Stimulated activated naive CD8-positive, alpha-beta T cell treated with anti-CD3 and anti-CD28 coated beads, Interleukin-15, amount 100 ng/mL, for 72 hours (primary cell): Measurements from ENCODE around the gene UBE2Q1.

Source experiments
- ATAC-seq: fragments of 150-1000 bp; cut with Tn5 transposase; 2 replicates; pipeline ENCODE4 v1.10.0; 2021; ENCODE audit warnings: mild to moderate bottlenecking, moderate library complexity
- DNase-seq, 2 donors: peaks; one replicate each; pipeline ENCODE4 v3.0.0; 2021 to 2022
- H3K27ac Mint-ChIP-seq, 2 donors: one replicate each; pipeline ENCODE4 v1.8.0; 2022; ENCODE audit warnings: mild to moderate bottlenecking in 2 of 2, mixed read lengths in 2 of 2, moderate library complexity in 2 of 2
- H3K27me3 Mint-ChIP-seq: one replicate; pipeline ENCODE4 v1.8.0; 2022; ENCODE audit warnings: mixed read lengths
- H3K4me1 Mint-ChIP-seq: one replicate; pipeline ENCODE4 v1.8.0; 2022; ENCODE audit warnings: mild to moderate bottlenecking, mixed read lengths
- H3K4me3 Mint-ChIP-seq, 2 donors: one replicate each; pipeline ENCODE4 v1.8.0; 2022; ENCODE audit warnings: mild to moderate bottlenecking in 2 of 2, mixed read lengths in 2 of 2, moderate library complexity in 1 of 2
- H3K9me3 Mint-ChIP-seq, 2 donors: one replicate each; pipeline ENCODE4 v1.8.0; 2022; ENCODE audit warnings: mixed read lengths in 2 of 2

UBE2Q1 gene

DNA sequence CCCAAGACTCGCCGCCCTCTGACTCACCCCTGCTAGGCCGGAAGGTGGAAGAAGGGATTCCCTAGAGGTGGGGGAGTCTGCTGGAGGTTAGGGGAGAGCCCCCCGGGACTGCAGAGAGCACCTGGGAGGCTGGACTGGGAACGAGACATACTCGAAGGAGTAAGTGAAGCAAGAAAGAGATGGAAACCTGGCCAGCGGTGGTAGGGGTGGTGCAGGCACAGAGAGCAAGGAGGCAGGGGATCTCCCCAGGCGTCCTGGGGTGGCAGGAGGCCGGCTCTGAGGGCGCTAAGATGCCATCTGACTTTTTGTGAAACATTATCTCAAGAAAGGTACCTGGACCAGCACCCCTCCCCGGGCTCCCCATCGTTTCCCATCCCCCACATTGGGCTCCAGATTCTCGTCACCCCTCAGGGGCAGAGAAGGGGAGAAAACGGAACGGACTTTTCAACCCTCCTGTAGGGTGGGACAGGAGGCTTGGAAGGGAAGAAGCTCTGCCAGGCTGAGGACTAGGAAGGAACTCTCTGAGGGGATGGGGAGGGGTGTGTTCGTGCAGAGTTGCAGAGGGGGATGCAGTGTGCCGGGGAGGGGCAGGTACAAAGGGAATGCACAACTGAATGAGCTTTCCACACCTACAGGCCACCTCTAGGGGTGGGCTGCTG lies 9.8 kb upstream of the UBE2Q1 start:
- peaks cover 13% of the 10 kb centered on the region for H3K4me1 Mint-ChIP-seq
- H3K27me3 Mint-ChIP-seq = peaks cover 33% of the 10 kb centered on the region
- H3K27ac Mint-ChIP-seq = no peak overlapping the region
- no peak for DNase-seq
- no peaks in the 10 kb centered on the region for H3K9me3 Mint-ChIP-seq
- peak; percentile 26 for ATAC-seq
- peak overlapping the region in 1 of 2 donors; percentile 65 for H3K4me3 Mint-ChIP-seq

DNA sequence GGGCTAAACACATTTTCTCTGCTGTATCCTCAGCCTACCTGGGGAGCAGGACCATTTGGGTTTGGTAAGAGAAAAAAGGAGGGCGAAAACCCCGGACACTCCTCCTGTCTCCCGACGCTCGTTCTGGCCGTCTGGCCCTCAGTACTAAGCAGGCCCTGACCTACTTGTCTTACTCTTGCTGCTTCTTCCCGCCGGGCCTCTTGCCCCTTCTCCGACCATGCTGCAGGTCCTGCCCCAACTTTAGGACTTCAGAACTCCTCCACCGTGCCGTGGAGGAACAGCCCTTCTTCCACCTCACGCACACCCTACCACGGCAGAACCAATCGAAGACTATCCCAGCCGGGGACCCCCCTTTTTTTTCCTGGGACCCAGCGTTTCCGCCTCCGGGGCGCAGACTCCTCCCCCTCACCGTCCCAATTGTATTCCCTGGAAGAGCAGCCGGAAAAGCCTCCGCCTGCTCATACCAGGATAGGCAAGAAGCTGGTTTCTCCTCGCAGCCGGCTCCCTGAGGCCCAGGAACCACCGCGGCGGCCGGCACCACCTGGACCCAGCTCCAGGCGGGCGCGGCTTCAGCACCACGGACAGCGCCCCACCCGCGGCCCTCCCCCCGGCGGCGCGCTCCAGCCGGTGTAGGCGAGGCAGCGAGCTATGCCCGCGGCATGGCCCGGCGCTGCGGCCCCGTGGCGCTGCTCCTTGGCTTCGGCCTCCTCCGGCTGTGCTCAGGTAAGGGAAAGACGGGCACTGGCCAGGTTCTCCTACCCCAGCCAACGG lies 9.1 kb upstream of the UBE2Q1 start, which contains the start of gene CHRNB2:
Gene CHRNB2 (plus strand): TSS at position 393 of the 771 bp plus-strand sequence. CDS start 267 bp downstream, at position 660.
- Mint-ChIP-seq H3K9me3 (no peaks in the 10 kb centered on the region), H3K27ac (no peak within 1 kb of the TSS), H3K4me1 (peaks cover 13% of the 10 kb centered on the region), H3K27me3 (peaks cover 33% of the 10 kb centered on the region), H3K4me3 (peak within 1 kb of the TSS; percentile 59 to 65)
- ATAC-seq (peak; percentile 91), DNase-seq (peak; percentile 69 to 80)

DNA sequence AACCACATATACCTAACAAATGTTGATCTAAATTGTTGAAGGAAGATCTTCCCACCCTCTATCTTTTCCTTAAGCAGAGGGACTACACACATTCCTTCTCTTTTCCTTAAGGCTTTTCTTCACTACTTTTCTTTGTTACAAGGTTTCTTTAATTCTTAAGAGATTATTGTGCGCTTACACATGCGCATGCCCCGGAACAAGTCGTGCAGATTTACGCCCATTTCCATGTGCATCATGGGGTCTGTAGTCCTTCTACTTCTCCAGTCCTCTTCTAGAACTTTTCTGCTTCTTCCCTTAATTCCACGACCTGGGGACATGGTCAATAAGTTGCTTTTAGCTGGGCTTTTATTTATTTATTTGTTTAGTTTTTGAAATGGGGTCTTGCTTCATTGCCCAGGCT lies 7.4 kb upstream of the UBE2Q1 start:
- Mint-ChIP-seq H3K4me3 (no peak overlapping the region), H3K9me3 (no peaks in the 10 kb centered on the region), H3K27ac (no peak overlapping the region), H3K4me1 (peaks cover 13% of the 10 kb centered on the region), H3K27me3 (peaks cover 33% of the 10 kb centered on the region)
- no peak for DNase-seq
- no peak for ATAC-seq

DNA sequence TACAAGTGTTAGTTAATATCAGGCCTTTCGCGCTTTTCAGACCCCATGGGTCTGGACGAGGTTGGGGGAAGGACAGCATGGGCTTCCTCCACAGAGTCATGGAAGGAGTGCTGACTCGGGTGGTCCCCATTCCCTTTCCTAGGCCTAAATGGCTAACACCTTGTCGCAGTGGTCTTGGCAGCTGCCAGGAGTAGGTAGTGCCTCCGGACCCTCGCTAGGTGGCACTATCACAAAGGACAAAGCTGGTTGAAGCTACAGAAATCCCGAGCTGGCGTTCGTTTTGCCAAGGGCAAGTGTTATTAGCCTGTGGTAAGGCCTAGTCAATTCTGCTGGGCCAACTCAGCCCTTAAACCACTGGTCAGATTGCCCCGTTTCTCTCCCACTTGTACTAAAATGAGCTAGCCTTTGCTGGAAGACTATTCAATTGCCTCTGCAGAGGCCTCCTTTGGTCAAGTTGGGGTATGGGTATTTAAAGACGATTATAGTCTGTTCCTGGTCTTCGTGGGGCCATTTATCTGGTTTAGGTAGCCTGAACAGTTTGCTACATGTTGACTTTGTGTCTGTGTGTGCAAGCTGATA lies 1.1 kb upstream of the UBE2Q1 start:
- H3K27ac Mint-ChIP-seq = peak overlapping the region in 1 of 2 donors; percentile 91
- ATAC-seq = peak; percentile 61
- peak; percentile 80 to 86 for DNase-seq
- peak overlapping the region; percentile 89 to 95 for H3K4me3 Mint-ChIP-seq
- H3K4me1 Mint-ChIP-seq = peaks cover 42% of the 10 kb centered on the region
- no peaks in the 10 kb centered on the region for H3K9me3 Mint-ChIP-seq
- no peaks in the 10 kb centered on the region for H3K27me3 Mint-ChIP-seq

DNA sequence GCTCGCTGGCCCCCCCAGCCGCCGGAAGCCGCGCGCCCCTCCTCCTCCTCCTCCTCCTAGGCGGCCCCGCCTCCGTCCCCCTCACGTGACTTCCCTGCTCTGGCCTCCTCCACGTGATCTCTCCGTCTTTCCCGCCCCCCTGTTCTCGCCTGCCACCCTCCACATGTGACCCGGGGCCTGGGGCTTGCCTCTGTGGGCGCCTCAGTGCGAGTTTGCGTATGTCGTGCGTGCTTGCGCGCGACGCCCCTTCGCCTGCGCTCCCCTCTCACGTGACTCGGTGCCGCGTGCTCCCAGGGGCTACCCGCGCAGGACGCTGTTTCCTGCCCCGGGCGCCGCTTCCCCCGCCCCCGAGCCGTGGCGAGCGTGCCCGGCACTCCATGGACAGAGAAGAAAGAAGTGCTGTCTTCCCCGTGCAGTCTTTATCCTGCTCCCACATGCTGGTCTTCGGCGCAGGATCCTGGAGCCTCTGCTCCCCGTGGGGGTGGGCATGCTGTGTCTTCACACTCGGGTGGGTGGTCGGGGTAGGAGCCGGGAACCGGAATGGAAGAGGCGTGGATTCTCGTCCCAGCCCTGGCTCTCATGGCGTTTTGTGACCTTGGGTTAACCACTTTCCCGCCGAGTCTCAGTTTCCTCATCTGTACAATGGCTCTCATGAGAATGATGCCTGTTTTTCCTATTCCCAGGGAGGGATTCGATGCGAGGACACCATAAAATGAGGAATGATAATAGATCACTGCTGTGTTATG lies 431 bp upstream of the UBE2Q1 start:
- H3K9me3 Mint-ChIP-seq = no peaks in the 10 kb centered on the region
- DNase-seq = peak; percentile 99 to 100
- H3K4me3 Mint-ChIP-seq = peak overlapping the region; percentile 89 to 95
- peak overlapping the region; percentile 91 to 95 for H3K27ac Mint-ChIP-seq
- no peaks in the 10 kb centered on the region for H3K27me3 Mint-ChIP-seq
- H3K4me1 Mint-ChIP-seq = peaks cover 43% of the 10 kb centered on the region
- ATAC-seq = peak; percentile 98

DNA sequence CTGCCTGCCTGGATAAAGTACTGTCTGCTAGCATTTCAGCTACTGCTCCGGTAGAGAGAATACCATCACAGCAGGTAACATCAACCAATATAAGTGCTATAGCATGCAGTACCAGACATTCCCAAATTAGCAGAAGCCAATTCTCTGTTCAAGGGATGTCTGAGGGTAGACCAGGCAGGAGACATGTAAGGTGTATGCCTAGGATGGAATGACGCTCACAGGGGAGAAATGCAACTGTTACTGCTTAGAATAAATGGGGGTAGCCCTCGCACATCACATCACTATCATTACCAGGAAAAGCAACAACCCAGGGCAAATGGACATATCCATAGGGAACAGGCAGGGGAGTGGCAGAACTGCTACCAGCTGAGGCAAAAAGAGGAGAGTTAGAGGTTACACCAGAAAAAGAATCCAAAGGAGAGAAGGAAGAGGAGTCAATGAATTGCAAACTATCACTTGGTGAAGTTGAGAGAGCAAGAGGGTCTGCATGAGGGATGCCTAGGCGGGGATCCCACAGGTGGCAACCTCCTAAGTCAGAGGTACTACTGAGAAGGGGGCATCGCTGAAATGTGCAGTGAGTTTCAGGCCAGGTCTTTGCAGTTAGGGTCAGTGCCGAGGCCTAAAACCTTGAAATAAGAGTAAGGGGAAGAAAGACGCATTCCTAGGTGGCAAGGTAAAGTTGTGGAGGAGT lies 1.1 kb downstream of the UBE2Q1 start:
- no peak for ATAC-seq
- Mint-ChIP-seq H3K4me3 (peak overlapping the region; percentile 86), H3K27ac (peak overlapping the region; percentile 78 to 86), H3K27me3 (no peaks in the 10 kb centered on the region), H3K4me1 (peaks cover 49% of the 10 kb centered on the region), H3K9me3 (no peaks in the 10 kb centered on the region)
- no peak for DNase-seq

DNA sequence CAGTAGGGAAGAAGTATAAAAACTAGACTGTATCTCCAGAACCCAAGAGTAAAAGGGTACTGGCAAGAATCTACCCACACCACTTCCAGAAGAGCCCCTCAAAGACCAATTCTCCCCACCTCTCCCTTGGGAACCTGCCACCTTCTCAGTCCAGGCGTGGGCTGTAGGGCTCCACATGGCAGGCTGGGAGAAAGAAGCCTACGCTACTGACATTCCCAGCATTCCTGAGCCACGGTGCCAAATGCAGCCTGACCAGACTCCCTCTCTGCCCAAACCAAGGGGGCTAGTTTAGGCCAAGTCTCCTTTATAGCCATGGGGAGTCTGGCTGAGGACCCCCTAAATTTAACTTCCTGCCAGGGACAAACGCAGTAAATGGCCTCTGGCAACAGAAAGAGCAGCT lies 2.0 kb downstream of the UBE2Q1 start:
- peak overlapping the region in 1 of 2 donors; percentile 72 for H3K27ac Mint-ChIP-seq
- no peak for DNase-seq

DNA sequence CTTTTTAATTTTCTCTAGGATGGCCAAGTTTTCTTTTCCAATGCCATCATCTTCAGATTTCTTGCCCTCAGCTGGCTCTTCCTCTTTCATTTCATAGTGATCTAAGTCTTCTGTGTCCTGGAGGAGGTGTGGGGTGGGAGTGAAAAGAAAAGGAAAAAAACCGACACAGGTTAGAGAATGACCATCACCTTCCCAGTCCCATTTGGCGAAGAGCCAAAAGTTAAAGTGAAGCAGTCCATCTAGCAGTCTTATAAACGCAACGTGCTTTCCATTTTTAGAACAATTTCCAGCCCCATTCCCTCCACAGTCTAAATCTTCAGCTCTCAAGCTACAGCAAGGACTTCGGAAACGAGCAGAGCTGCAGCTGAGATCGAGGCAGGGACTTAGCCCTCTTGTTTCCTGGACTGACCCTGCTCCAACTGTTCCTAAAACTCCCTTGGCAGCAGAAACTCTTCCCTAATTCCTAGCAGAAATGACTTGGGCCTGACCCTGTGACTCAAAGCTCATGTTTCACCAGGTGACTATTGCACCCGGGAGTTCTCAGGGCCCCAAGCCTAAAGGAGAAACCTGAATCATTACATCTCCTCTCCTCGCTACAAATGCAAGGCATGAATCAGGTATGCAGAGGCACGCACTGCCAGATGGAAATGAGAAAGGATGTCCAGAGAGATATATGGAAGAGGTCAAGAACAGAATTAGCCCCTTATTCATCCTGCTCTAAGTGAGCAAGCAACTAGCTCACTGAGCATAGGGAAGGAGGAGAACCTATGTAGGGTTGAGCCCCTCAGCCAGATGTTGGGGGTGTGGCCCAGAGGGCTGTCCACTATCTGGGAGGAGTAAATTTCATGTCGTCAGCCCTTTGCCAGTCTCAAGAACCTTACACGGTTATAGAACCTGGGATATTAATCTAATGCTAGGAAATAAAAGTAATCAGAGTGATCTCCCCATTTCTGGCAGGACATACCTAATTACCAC lies 5.1 kb downstream of the UBE2Q1 start:
- no peaks in the 10 kb centered on the region for H3K27me3 Mint-ChIP-seq
- ATAC-seq (no peak), DNase-seq (no peak)
- H3K4me1 Mint-ChIP-seq = peaks cover 66% of the 10 kb centered on the region
- no peaks in the 10 kb centered on the region for H3K9me3 Mint-ChIP-seq
- H3K4me3 Mint-ChIP-seq = no peak overlapping the region
- H3K27ac Mint-ChIP-seq = no peak overlapping the region

More for the DNA sequence above, 2.0 kb downstream of the UBE2Q1 start:
- peak overlapping the region; percentile 86 for H3K4me3 Mint-ChIP-seq
- no peak for ATAC-seq
- peaks cover 54% of the 10 kb centered on the region for H3K4me1 Mint-ChIP-seq
- no peaks in the 10 kb centered on the region for H3K9me3 Mint-ChIP-seq
- no peaks in the 10 kb centered on the region for H3K27me3 Mint-ChIP-seq

DNA sequence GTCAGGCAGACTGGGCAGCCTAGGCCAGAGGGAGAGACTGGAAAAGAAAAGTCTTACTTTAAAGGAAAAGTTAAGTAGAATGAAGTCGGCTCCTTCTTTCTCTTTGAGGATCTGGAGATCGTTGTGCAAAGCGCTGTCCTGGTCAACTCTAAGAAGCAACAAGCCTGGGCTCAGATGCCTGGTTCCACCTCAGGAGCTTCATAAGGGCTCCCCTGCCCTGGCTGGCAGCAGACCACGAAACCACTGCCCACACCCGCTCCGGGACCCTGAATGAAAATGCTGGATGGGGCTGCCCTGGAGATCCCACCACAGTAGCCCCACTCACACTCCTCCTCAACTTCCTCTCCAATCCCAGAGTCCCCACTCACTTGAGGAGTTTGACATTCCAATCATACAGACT lies 6.4 kb downstream of the UBE2Q1 start:
- H3K9me3 Mint-ChIP-seq = no peaks in the 10 kb centered on the region
- DNase-seq (no peak), ATAC-seq (no peak)
- no peaks in the 10 kb centered on the region for H3K27me3 Mint-ChIP-seq
- peaks cover 58% of the 10 kb centered on the region for H3K4me1 Mint-ChIP-seq
- no peak overlapping the region for H3K4me3 Mint-ChIP-seq
- no peak overlapping the region for H3K27ac Mint-ChIP-seq

DNA sequence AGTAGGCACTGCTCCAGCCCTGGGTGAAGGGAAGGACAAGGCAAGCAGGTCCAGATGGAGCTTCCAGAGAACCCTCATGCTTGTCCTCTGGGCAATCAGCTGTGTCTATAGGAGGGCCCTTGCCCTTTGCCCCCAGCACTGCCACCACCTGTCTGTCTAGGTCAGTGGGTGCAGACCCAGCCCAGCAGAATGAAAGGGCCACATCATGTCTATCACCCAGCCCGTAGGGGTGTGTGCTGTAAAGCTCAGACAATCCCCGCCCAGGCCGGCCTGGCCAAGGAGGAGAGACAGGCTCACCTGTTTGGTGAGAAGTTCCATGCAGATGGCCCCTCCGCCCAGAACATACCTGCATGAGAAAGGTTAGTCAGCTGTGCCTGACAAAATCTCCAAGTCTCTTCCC lies 7.0 kb downstream of the UBE2Q1 start:
- H3K4me1 Mint-ChIP-seq = peaks cover 52% of the 10 kb centered on the region
- DNase-seq (no peak), ATAC-seq (no peak)
- no peak overlapping the region for H3K4me3 Mint-ChIP-seq
- H3K27ac Mint-ChIP-seq = no peak overlapping the region
- H3K9me3 Mint-ChIP-seq = no peaks in the 10 kb centered on the region
- H3K27me3 Mint-ChIP-seq = no peaks in the 10 kb centered on the region

DNA sequence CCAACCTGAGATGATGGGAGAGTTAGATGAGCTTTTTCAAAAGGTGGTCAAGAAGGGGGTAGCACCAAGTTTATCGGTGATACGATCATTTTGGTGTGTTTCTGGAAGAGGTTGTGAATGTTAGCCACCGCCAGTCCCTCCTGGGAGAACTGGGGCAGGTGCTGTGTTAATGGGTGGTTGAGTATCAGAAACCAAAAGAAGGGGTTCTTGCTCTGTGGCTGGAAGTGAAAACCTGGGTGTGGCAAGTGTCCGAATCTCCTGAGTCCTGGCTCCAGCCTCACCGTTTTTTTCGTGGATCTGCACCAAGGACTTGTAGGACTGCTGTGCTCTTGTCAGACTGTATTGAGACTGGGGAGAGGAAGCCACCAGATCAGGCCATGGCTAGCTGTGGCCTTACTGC lies 7.8 kb downstream of the UBE2Q1 start:
- ATAC-seq (no peak), DNase-seq (no peak)
- H3K4me3 Mint-ChIP-seq = no peak overlapping the region
- H3K9me3 Mint-ChIP-seq = no peaks in the 10 kb centered on the region
- peaks cover 44% of the 10 kb centered on the region for H3K4me1 Mint-ChIP-seq
- H3K27ac Mint-ChIP-seq = no peak overlapping the region
- H3K27me3 Mint-ChIP-seq = no peaks in the 10 kb centered on the region

DNA sequence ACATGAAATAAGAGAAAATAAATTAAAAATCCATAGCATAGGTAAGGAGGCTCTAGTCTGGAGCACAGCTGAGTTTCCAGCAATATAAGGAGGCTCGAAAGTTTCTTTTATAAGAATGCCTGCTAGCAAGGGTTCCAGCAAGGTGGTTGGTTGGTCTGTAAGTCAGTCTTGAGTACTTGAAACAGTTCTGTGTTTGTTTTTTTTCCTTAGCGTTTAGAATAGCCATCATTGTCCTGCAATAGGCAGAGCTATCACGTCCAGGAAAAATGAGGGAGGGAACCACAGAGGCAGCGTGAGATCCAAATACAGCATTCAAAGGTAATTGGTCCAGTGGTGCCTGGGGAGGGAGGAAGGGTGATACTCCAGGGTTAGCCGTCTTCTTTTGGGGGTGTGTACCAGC lies 8.4 kb downstream of the UBE2Q1 start:
- ATAC-seq (no peak), DNase-seq (no peak)
- Mint-ChIP-seq H3K4me1 (peaks cover 39% of the 10 kb centered on the region), H3K4me3 (no peak overlapping the region), H3K9me3 (no peaks in the 10 kb centered on the region), H3K27me3 (no peaks in the 10 kb centered on the region), H3K27ac (peak overlapping the region; percentile 6 to 29)

DNA sequence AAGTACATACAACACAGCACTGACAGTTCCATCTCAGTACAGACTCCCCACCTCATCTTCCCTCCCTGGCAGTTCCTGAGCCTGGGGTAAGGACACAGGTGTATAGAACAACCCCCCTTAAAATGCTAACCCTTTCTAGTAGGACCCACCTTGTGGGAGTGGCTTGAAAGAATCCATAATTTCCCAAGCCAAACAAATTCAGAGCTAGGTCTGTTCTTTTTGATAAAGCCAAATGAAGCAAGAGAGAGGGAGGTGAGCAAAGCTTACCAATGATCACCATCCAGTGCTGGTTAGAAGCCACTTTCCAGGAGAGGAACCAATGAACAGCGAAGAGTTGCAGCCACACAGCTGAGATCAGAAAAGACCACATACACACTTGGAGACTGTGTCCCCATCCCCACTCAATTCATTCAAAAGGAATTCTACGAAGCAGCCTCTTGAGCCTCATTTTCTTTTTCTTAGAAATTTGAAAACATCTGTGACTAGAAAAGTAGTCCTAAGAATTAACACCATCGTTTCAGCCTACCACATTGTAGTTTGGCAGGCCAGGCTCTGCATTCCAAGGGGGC lies 9.2 kb downstream of the UBE2Q1 start:
- no peaks in the 10 kb centered on the region for H3K9me3 Mint-ChIP-seq
- no peak overlapping the region for H3K4me3 Mint-ChIP-seq
- no peak for ATAC-seq
- H3K27me3 Mint-ChIP-seq = no peaks in the 10 kb centered on the region
- no peak for DNase-seq
- peaks cover 34% of the 10 kb centered on the region for H3K4me1 Mint-ChIP-seq
- H3K27ac Mint-ChIP-seq = peak overlapping the region in 1 of 2 donors; percentile 31

DNA sequence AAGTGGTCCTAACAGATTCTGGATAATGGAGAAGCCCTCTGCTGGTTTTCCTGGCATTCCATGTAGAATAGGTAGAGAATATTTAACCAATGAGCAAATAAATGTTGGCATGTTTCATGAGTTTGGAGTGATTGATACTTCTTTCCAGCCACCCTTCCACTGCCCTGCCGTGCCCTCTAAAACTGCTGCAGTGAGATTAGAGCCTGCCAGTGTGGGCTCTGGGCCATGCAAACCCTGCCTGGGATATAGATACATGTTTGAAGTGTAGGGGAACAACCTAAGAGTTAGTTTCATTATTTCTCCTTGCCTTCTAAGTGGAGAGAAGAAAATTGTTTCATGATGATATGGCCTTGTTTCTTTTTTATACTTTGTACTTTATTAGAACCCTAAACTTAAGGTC lies 10.4 kb downstream of the UBE2Q1 start:
- Mint-ChIP-seq H3K27me3 (no peaks in the 10 kb centered on the region), H3K4me3 (no peak overlapping the region), H3K27ac (no peak overlapping the region), H3K4me1 (peaks cover 28% of the 10 kb centered on the region), H3K9me3 (no peaks in the 10 kb centered on the region)
- no peak for DNase-seq
- ATAC-seq = no peak
